OCI-LY7 (cell line): Measurements from ENCODE around the gene TMCC1. TPM values are rescaled to one million over a fixed set of nuclear protein-coding genes. Genes with fewer than 3 reads are reported as not detected.
"Not testable (repeated sequence)": the region's sequence is repeated elsewhere in the genome, so short reads cannot be mapped to it uniquely, and the experiment has no call there.

ENCODE experiments used
- BruUV-seq: library from RNA; stranded (reverse); fragments of 400-500 nt; replicated peaks from 2 replicates; lab custom pipeline; 2021; lab: Mats Ljungman, UMichigan
- CTCF ChIA-PET: fragments of 300-600 bp; sonication (Branson Sonifier 250); formaldehyde crosslinking; loops from one replicate; lab custom pipeline; 2022; ENCODE audit warnings: antibody characterized with exemption; ENCODE audit not compliant: unreplicated experiment; lab: Charles Lee
- POLR2A ChIA-PET: fragments of 300-600 bp; sonication (Branson Sonifier 250); formaldehyde crosslinking; loops from one replicate; lab custom pipeline; 2022; ENCODE audit warnings: antibody characterized with exemption; lab: Charles Lee
- DNase-seq: peaks from one replicate; pipeline ENCODE4 v3.0.0-alpha.2; 2015; ENCODE audit warnings: low spot score
- H2AFZ ChIP-seq: fragments of 200-600 bp; sonication (generic), shearing (Covaris generic); 2 replicates; pipeline ENCODE4 v1.6.1; 2014; ENCODE audit warnings: mild to moderate bottlenecking, antibody characterized with exemption, low read length, moderate library complexity
- H3K27ac ChIP-seq: fragments of 200-600 bp; sonication (generic); 2 replicates; pipeline ENCODE4 v1.5.1; 2014; ENCODE audit warnings: mixed run types, low read depth, mild to moderate bottlenecking, moderate library complexity, low read length, inconsistent platforms; ENCODE audit not compliant: poor library complexity, severe bottlenecking
- H3K36me3 ChIP-seq: fragments of 200-600 bp; sonication (generic); 2 replicates; pipeline ENCODE4 v1.6.1; 2014; ENCODE audit warnings: mild to moderate bottlenecking, antibody characterized with exemption, low read length, moderate library complexity, mixed read lengths; ENCODE audit not compliant: insufficient read depth
- H3K4me1 ChIP-seq: fragments of 200-600 bp; sonication (generic); 2 replicates; pipeline ENCODE4 v1.5.1; 2014; ENCODE audit warnings: mild to moderate bottlenecking, low read length; ENCODE audit not compliant: insufficient read depth, poor library complexity, severe bottlenecking
- H3K4me2 ChIP-seq: fragments of 200-600 bp; sonication (generic); 2 replicates; pipeline ENCODE4 v1.6.1; 2014; ENCODE audit warnings: mild to moderate bottlenecking, low read length
- H3K4me3 ChIP-seq: fragments of 200-600 bp; sonication (generic); 2 replicates; pipeline ENCODE4 v1.5.1; 2014; ENCODE audit warnings: mild to moderate bottlenecking, low read depth, low read length; ENCODE audit not compliant: poor library complexity, severe bottlenecking
- H3K79me2 ChIP-seq: fragments of 200-600 bp; sonication (generic); 2 replicates; pipeline ENCODE4 v1.6.1; 2016; ENCODE audit warnings: low read depth, mild to moderate bottlenecking, low read length, moderate library complexity, mixed read lengths; ENCODE audit not compliant: insufficient read depth
- H3K9me2 ChIP-seq: fragments of 200-600 bp; sonication (generic); 2 replicates; pipeline ENCODE4 v1.6.1; 2016; ENCODE audit warnings: mild to moderate bottlenecking, low read length, mixed read lengths; ENCODE audit not compliant: insufficient read depth
- H3K9me3 ChIP-seq: fragments of 200-600 bp; sonication (generic); 2 replicates; pipeline ENCODE4 v1.6.1; 2014; ENCODE audit warnings: mild to moderate bottlenecking, mixed run types, low read length, mixed read lengths
- H4K20me1 ChIP-seq: fragments of 200-600 bp; sonication (generic); 2 replicates; pipeline ENCODE4 v1.6.1; 2014; ENCODE audit warnings: mild to moderate bottlenecking, antibody characterized with exemption, low read length, moderate library complexity, mixed read lengths; ENCODE audit not compliant: insufficient read depth
- CTCF ChIP-seq: fragments of 200-600 bp; sonication (generic); conservative IDR thresholded peaks from 2 replicates; pipeline ENCODE4 v1.5.1; 2014; ENCODE audit warnings: mild to moderate bottlenecking, antibody characterized with exemption, low read length, moderate library complexity, mixed read lengths
- EZH2phosphoT487 ChIP-seq: fragments of 200-600 bp; sonication (generic); IDR thresholded peaks from 2 replicates; pipeline ENCODE4 v1.6.1; 2018; ENCODE audit warnings: low read depth, borderline replicate concordance, mild to moderate bottlenecking, mixed run types, antibody characterized with exemption, low read length, moderate library complexity, mixed read lengths
- intact Hi-C: fragments of 100-400 bp; cut with micrococcal nuclease; formaldehyde crosslinking; loops from one replicate; pipeline ENCODE4 v1.10.0; 2022; ENCODE audit not compliant: unreplicated experiment
- total RNA-seq, 2 experiments: library from RNA; depleted of rRNA in 1 of 2; stranded (reverse); fragments of >200 nt in 1 of 2; shearing (Covaris generic) in 1 of 2; gene quantifications; 2 replicates each; pipeline ENCODE4 v1.2.3, GENCODE V29; 2014 to 2022

The TMCC1 gene
- total RNA-seq, 2 experiments from 2014 or later = 31.7 to 38.8 TPM

- Histone ChIP-seq H4K20me1 (no peaks in the 10 kb centered on the region), H3K27ac (no peak overlapping the region), H3K79me2 (no peaks in the 10 kb centered on the region), H3K4me3 (no peak overlapping the region), H3K9me2 (no peaks in the 10 kb centered on the region), H3K4me1 (no peaks in the 10 kb centered on the region), H2AFZ (no peak overlapping the region), H3K4me2 (no peak overlapping the region), H3K36me3 (peaks cover 9% of the 10 kb centered on the region; the same call in 1 of the 2 replicates), H3K9me3 (peaks cover 16% of the 10 kb centered on the region)
- ChIA-PET CTCF (no interaction called here), POLR2A (interaction anchor here (0.5 to 1.0 kb wide), 4 partner anchors 12 to 354 kb away, joined by 3 to 5 read pairs (median 3); no protein-coding TSS in a partner anchor)
- no TSS peak for BruUV-seq
- TF ChIP-seq CTCF (no peak), EZH2phosphoT487 (no peak)
- intact Hi-C loops = no loop called here
- no peak for DNase-seq
These were observed 14.9 kb upstream of the TMCC1 start for GRCh38 chr3:129908417-129908816.

GRCh38 chr3:129901272-129901671 is 7.8 kb upstream of the TMCC1 start:
- CTCF ChIA-PET = not testable (repeated sequence)

GRCh38 chr3:129897026-129897425 is 3.5 kb upstream of the TMCC1 start:
- ChIA-PET CTCF (no interaction called here), POLR2A (interaction anchor here (0.8 kb wide), 1 partner anchor 214 kb away, joined by 4 read pairs; no protein-coding TSS in a partner anchor)
- Histone ChIP-seq H2AFZ (no peak overlapping the region), H3K79me2 (peaks cover 17% of the 10 kb centered on the region), H3K27ac (no peak overlapping the region), H3K9me2 (no peaks in the 10 kb centered on the region), H4K20me1 (no peaks in the 10 kb centered on the region), H3K9me3 (no peaks in the 10 kb centered on the region), H3K4me1 (peaks cover 7% of the 10 kb centered on the region), H3K4me2 (no peak overlapping the region), H3K4me3 (no peak overlapping the region), H3K36me3 (no peaks in the 10 kb centered on the region)
- intact Hi-C loops = loop anchor here (10.0 kb wide), 1 partner anchor 452 kb away; the partner anchor contains the start of gene IFT122
- BruUV-seq = no TSS peak
- DNase-seq = no peak
- TF ChIP-seq CTCF (no peak), EZH2phosphoT487 (no peak)

More at GRCh38 chr3:129901272-129901671, 7.8 kb upstream of the TMCC1 start:
- DNase-seq, H3K4me2 ChIP-seq, H4K20me1 ChIP-seq, H3K27ac ChIP-seq, intact Hi-C loops, H3K36me3 ChIP-seq, H3K9me3 ChIP-seq, H2AFZ ChIP-seq, H3K9me2 ChIP-seq, BruUV-seq, H3K4me3 ChIP-seq, H3K4me1 ChIP-seq, H3K79me2 ChIP-seq: not testable (repeated sequence)
- POLR2A ChIA-PET = interaction anchor here (0.6 to 1.0 kb wide), 2 partner anchors 9 to 23 kb away, joined by 3 to 6 read pairs; no protein-coding TSS in a partner anchor
